Heart left ventricle (tissue), 16 donors: ENCODE results near the gene AAK1. TPM values are rescaled to one million over a fixed set of nuclear protein-coding genes. Genes with fewer than 3 reads are reported as not detected.
A peak's percentile ranks its signal among the peaks of the same experiment; 100 is the strongest.

ENCODE experiments used
- ATAC-seq, 4 donors: fragments of 200-7000 bp; cut with Tn5 transposase; one replicate each; pipeline ENCODE4 v1.9.1; 2020 to 2022; ENCODE audit warnings: moderate library complexity in 4 of 4, mild to moderate bottlenecking in 3 of 4, moderate number of reproducible peaks in 1 of 4
- DNase-seq, 5 donors: peaks; one replicate each; pipeline ENCODE4 v3.0.0-alpha.2; 2020
- H3K27ac ChIP-seq, 12 donors: fragments of 200-600 bp; sonication (generic) in 4 of 12; one replicate each; pipeline versions ENCODE4 v1.5.0 to v1.8.0; 2016 to 2022; ENCODE audit warnings: mild to moderate bottlenecking in 2 of 12
- H3K27me3 ChIP-seq, 9 donors: fragments of 200-600 bp; sonication (generic) in 2 of 9; one replicate each; pipeline versions ENCODE4 v1.5.1 to v1.8.0; 2016 to 2022; ENCODE audit warnings: mild to moderate bottlenecking in 3 of 9
- H3K36me3 ChIP-seq, 9 donors: fragments of 200-600 bp; sonication (generic) in 2 of 9; one replicate each; pipeline versions ENCODE4 v1.5.0 to v1.8.0; 2018 to 2022; ENCODE audit warnings: mild to moderate bottlenecking in 2 of 9
- H3K4me1 ChIP-seq, 12 donors: fragments of 200-600 bp; sonication (generic) in 4 of 12; one replicate each; pipeline versions ENCODE4 v1.5.0 to v1.8.0; 2016 to 2022; ENCODE audit warnings: mild to moderate bottlenecking in 3 of 12
- H3K4me3 ChIP-seq, 12 donors: fragments of 200-600 bp; sonication (generic) in 4 of 12; one replicate each; pipeline versions ENCODE4 v1.5.0 to v1.8.0; 2017 to 2022; ENCODE audit warnings: mild to moderate bottlenecking in 9 of 12, moderate library complexity in 4 of 12
- H3K9me3 ChIP-seq, 12 donors: fragments of 200-600 bp; sonication (generic) in 4 of 12; one replicate each; pipeline versions ENCODE4 v1.5.0 to v1.8.0; 2016 to 2022; ENCODE audit warnings: mild to moderate bottlenecking in 1 of 12
- POLR2A ChIP-seq, 2 donors: fragments of 450-650 bp; IDR thresholded peaks; one replicate each; pipeline ENCODE4 v1.6.1; 2017; ENCODE audit warnings: antibody characterized with exemption in 2 of 2, mild to moderate bottlenecking in 2 of 2, moderate library complexity in 2 of 2
- whole genome bisulfite sequencing, 4 donors: extraction: QIAGEN DNeasy Blood & Tissue Kit in 2 of 4; methylation state at CpG; one replicate each; pipeline versions ENCODE4 v1.1.5 to v1.1.7; 2013 to 2018; 5-methylcytosine and 5-hydroxymethylcytosine counted together
- intact Hi-C, 10 donors: fragments of 100-400 bp; cut with DNase I; formaldehyde crosslinking; loops; one replicate each; pipeline versions ENCODE4 v1.11.1 to v1.14.2; 2022
- polyA plus RNA-seq, 2 donors: library from polyadenylated mRNA; stranded (reverse); fragments of 200-250 nt; gene quantifications; one replicate each; pipeline ENCODE4 v1.2.3, GENCODE V29; 2013
- total RNA-seq, 9 donors: library from RNA; depleted of rRNA in 2 of 9; stranded (reverse); fragments of >200 nt in 2 of 9; fragmentation: NEBNext Ultra II Directional in 3 of 9; extraction: Animal tissue kit (Norgen Biotek cat#: 25700) in 3 of 9; gene quantifications; one replicate each; pipeline versions ENCODE4 v1.1.0 to v1.2.4, GENCODE V29; 2016 to 2023
- TF ChIP-seq, protein P1 (sequence below), 12 donors: fragments of 200-600 bp; sonication (generic) in 4 of 12; IDR thresholded peaks; one replicate each; pipeline versions ENCODE4 v1.5.0 to v1.8.0; 2018 to 2022; ENCODE audit warnings: antibody characterized with exemption in 12 of 12, mild to moderate bottlenecking in 5 of 12
- donor health status: ischemic (EF 13 %, LVEDD 7.1; RV severe dilation, severe dysfunction).
- donor health status: healthy with polysubstance abuse.
- donor health status: DM: no; HTN: yes; CAD: no.
- donor health status: DM: no; HTN: no; CAD: no.
- donor health status: ischemic (EF 25% LVEDD 6.9; RV normal size, moderate dysfunction).
- donor health status: ischemic (EF 25% LVEDD 5.7; RV mildly dilated, moderate dysfunction).
- donor health status: healthy.
- donor health status: DM: yes; HTN: yes; CAD: no.
- donor health status: ischemic (EF 35%, LVEDD 5.7; RV mildly dilated, moderate dysfunction).
- donor health status: nonischemic (EF 11% LVEDD 7.7; RV severe dilation, severe dysfunction).
- donor health status: DM: yes; HTN: yes; CAD: no.
- donor health status: PGD.
- donor health status: ischemic (EF 29% LVEDD 5.4; RV normal size, mild dysfunction).
- donor health status: nonischemic (EF 23%, LVEDD 6.1; RV moderate dilation, normal function).

AAK1 gene
- total and polyA plus RNA-seq, 11 donors = 34.4 to 167 (median 122) TPM

DNA sequence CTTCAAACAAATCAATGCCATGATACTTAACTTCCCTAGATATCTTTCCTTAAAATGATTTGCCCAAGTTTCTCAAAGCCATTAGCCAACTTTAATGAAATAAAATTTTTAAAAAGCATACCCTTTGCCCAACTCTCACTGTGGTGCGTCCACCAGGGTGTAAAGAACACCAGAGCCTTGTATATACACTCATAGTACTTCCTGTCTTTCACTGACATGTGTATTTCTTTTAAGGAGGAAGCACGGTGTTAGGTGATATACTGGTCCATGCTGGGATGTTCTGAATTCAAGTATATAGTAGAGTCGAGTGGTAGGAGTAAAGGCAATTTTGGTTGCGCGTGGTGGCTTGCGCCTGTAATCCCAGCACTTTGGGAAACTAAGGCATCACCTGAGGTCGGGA, 22.7 kb downstream of the AAK1 start:
- Histone ChIP-seq H3K9me3 (no peaks in the 10 kb centered on the region), H3K4me3 (no peak overlapping the region), H3K36me3 (no peaks in the 10 kb centered on the region), H3K27ac (no peak overlapping the region), H3K4me1 (peaks cover 10 to 89% (median 62%) of the 10 kb centered on the region in 12 donors), H3K27me3 (no peaks in the 10 kb centered on the region)
- ATAC-seq = no peak
- WGBS, 4 donors = 90 to 98% (median 96%) methylated on average over 7 of the region's 7 CpGs
- intact Hi-C loops = loop anchor here in 1 of 10 donors (10.0 kb wide), 1 partner anchor 46 kb away; no protein-coding TSS in a partner anchor
- TF ChIP-seq POLR2A (IDR thresholded peaks at IDR 0.05) = no peak
- TF ChIP-seq, protein P1, sequence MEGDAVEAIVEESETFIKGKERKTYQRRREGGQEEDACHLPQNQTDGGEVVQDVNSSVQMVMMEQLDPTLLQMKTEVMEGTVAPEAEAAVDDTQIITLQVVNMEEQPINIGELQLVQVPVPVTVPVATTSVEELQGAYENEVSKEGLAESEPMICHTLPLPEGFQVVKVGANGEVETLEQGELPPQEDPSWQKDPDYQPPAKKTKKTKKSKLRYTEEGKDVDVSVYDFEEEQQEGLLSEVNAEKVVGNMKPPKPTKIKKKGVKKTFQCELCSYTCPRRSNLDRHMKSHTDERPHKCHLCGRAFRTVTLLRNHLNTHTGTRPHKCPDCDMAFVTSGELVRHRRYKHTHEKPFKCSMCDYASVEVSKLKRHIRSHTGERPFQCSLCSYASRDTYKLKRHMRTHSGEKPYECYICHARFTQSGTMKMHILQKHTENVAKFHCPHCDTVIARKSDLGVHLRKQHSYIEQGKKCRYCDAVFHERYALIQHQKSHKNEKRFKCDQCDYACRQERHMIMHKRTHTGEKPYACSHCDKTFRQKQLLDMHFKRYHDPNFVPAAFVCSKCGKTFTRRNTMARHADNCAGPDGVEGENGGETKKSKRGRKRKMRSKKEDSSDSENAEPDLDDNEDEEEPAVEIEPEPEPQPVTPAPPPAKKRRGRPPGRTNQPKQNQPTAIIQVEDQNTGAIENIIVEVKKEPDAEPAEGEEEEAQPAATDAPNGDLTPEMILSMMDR (IDR thresholded peaks at IDR 0.05) = no peak
- no peak for DNase-seq

DNA sequence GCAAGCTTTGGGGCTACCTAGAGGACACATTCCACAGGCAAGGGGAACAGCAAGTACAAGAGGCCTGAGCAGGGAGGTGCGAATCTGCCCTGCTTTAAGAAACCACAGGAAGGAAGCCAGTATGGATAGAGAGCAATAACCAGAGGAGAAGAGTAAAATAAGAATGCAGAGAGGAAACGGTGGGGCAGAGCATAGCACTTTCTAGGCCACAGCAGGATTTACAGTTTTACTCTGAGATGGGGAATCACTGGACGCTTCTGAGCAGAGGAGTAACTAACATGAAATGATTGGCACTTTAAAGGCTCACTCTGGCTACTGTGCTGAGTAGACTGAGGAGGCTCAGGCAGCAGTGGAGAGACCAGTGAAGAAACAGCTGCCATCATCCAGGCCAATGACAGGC, 23.8 kb downstream of the AAK1 start:
- ATAC-seq = peak in 3 of 4 donors; percentile 23 to 36 (median 28)
- Histone ChIP-seq H3K4me1 (peaks cover 10 to 89% (median 54%) of the 10 kb centered on the region in 12 donors), H3K4me3 (no peak overlapping the region), H3K36me3 (peaks cover 0 to 4% (median 0%) of the 10 kb centered on the region in 9 donors), H3K9me3 (no peaks in the 10 kb centered on the region), H3K27me3 (no peaks in the 10 kb centered on the region), H3K27ac (peak overlapping the region in 2 of 12 donors; percentile 2 to 7)
- no peak for TF ChIP-seq POLR2A (IDR thresholded peaks at IDR 0.05)
- TF ChIP-seq, protein P1 (IDR thresholded peaks at IDR 0.05) = no peak
- intact Hi-C loops = loop anchor here in 1 of 10 donors (10.0 kb wide), 1 partner anchor 45 kb away; no protein-coding TSS in a partner anchor
- no peak for DNase-seq
- WGBS, 4 donors = 38 to 48% (median 43%) methylated on average over 3 of the region's 3 CpGs

GRCh38 chr2:69618362-69618761, 25.2 kb downstream of the AAK1 start:
- Histone ChIP-seq H3K36me3 (peaks cover 0 to 4% (median 0%) of the 10 kb centered on the region in 9 donors), H3K27me3 (no peaks in the 10 kb centered on the region), H3K27ac (no peak overlapping the region), H3K4me1 (peaks cover 10 to 76% (median 43%) of the 10 kb centered on the region in 12 donors), H3K9me3 (no peaks in the 10 kb centered on the region), H3K4me3 (no peak overlapping the region)
- DNase-seq (no peak), ATAC-seq (peak in 3 of 4 donors; percentile 12 to 45 (median 44))
- intact Hi-C loops = no loop called here
- no peak for TF ChIP-seq POLR2A (IDR thresholded peaks at IDR 0.05)
- TF ChIP-seq, protein P1 (IDR thresholded peaks at IDR 0.05) = no peak
- WGBS, 4 donors = 58 to 70% (median 59%) methylated on average over 5 of the region's 5 CpGs

- DNase-seq = no peak
- Histone ChIP-seq H3K9me3 (no peaks in the 10 kb centered on the region), H3K4me3 (no peak overlapping the region), H3K27ac (no peak overlapping the region), H3K36me3 (peaks cover 0 to 4% (median 0%) of the 10 kb centered on the region in 9 donors), H3K27me3 (no peaks in the 10 kb centered on the region), H3K4me1 (peaks cover 10 to 73% (median 41%) of the 10 kb centered on the region in 12 donors)
- no peak for TF ChIP-seq POLR2A (IDR thresholded peaks at IDR 0.05)
- TF ChIP-seq, protein P1 (IDR thresholded peaks at IDR 0.05) = no peak
- intact Hi-C loops = no loop called here
- 75 to 94% (median 89%) methylated on average over 1 of the region's 1 CpG for WGBS, 4 donors
- no peak for ATAC-seq
Measured at GRCh38 chr2:69617744-69618143, 25.8 kb downstream of the AAK1 start.
